ENCODE measurements around the gene PBRM1. TPM values are rescaled to one million over a fixed set of nuclear protein-coding genes. Genes with fewer than 3 reads are reported as not detected.

The PBRM1 gene
- total and polyA plus RNA-seq, 2 of the 13 experiments (the other 11 are each of a cell fraction or from before 2014, with no cell fraction given): 10.9 to 33.2 TPM

DNA sequence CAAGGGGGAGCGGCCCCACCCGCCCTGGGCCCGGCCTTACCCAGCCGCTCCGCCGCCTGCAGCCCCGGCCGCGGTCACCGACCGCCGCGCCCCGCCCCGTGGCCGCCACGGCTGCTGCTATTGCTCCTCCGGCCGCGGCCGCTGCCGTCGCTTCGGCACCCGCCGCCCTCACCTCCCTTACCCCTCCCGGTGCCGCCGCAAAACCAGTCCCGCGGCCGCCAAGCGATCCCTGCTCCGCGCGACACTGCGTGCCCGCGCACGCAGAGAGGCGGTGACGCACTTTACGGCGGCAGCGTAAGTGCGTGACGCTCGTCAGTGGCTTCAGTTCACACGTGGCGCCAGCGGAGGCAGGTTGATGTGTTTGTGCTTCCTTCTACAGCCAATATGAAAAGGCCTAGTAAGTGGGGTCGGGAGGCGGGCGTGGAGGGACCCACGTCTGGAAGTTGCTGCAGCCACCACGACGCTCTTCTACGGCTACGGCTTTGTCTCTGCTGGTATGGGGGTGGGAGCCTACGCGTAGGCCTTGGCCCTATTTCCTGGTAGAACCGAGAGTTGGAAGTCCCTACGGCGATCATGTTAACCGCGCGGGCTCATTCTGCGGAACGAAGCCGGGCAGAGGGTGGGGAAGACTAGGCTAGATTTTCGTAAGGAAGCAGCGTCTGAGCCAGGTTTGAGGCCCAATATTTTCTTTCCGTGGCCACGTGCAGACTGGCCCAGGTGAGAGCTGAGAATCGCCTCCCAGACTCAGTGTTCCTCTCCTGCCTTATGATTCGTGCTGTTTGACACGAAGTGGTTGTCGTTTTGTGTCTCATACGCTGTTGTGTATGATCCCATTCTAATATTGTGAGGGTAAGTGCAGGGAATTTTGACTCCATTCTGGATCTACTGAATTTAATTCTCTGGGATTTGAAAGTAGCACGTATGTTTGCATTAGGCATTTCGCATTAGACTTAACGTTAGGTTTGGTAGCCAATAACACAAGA, at the start of gene PBRM1, which contains the start of gene GNL3 (continued):
- TF ChIP-seq TFE3 (CRISPR knock-in tag; IDR thresholded peaks at IDR 0.05): peak; percentile 83
- peak; percentile 57; the same call in 1 of the 2 replicates for TF ChIP-seq ZNF441 (CRISPR knock-in tag; IDR thresholded peaks at IDR 0.05; ENCODE audit: borderline replicate concordance)
- TF ChIP-seq AKNA (CRISPR knock-in tag; IDR thresholded peaks at IDR 0.05; ENCODE audit: borderline replicate concordance): no peak
- TF ChIP-seq ELF3 (CRISPR knock-in tag; IDR thresholded peaks at IDR 0.05): peak; percentile 91
- peak; percentile 94 for TF ChIP-seq ZNF749 (CRISPR knock-in tag; IDR thresholded peaks at IDR 0.05; ENCODE audit: borderline replicate concordance)
- peak; percentile 76; the same call in 1 of the 2 replicates for TF ChIP-seq ESRRA (CRISPR knock-in tag; IDR thresholded peaks at IDR 0.05; ENCODE audit: low read depth)
- peak; percentile 49; the same call in 1 of the 2 replicates for TF ChIP-seq ZNF274 (CRISPR knock-in tag; IDR thresholded peaks at IDR 0.05)
- TF ChIP-seq HNRNPK (IDR thresholded peaks at IDR 0.05; ENCODE audit: low read depth, low read length, poor library complexity, severe bottlenecking): peak; percentile 60
- peak; percentile 50 for TF ChIP-seq HCFC1 (IDR thresholded peaks at IDR 0.05; ENCODE audit: low read depth, low read length)
- peak; percentile 87; the same call in 1 of the 2 replicates for TF ChIP-seq ZNF782 (CRISPR knock-in tag; IDR thresholded peaks at IDR 0.05; ENCODE audit: borderline replicate concordance)
- no peak for TF ChIP-seq SOX6 (IDR thresholded peaks at IDR 0.05)
- peak; percentile 69 for TF ChIP-seq SOX6 (CRISPR knock-in tag; IDR thresholded peaks at IDR 0.05)
- peak; percentile 66 for TF ChIP-seq SOX5 (CRISPR knock-in tag; IDR thresholded peaks at IDR 0.05; ENCODE audit: borderline replicate concordance)
- peak; percentile 49; the same call in 1 of the 2 replicates for TF ChIP-seq ZNF616 (CRISPR knock-in tag; IDR thresholded peaks at IDR 0.05; ENCODE audit: low read depth)
- TF ChIP-seq ZSCAN12 (CRISPR knock-in tag; IDR thresholded peaks at IDR 0.05): no peak
- TF ChIP-seq NFRKB (IDR thresholded peaks at IDR 0.05): no peak
- TF ChIP-seq ZNF24 (IDR thresholded peaks at IDR 0.05): no peak
- TF ChIP-seq ZNF121 (CRISPR knock-in tag; IDR thresholded peaks at IDR 0.05): peak; percentile 25; the same call in 1 of the 2 replicates
- TF ChIP-seq CREB1 (IDR thresholded peaks at IDR 0.05): peak; percentile 95
- TF ChIP-seq CREB1 (CRISPR knock-in tag; IDR thresholded peaks at IDR 0.05): peak; percentile 91
- TF ChIP-seq ZNF543 (CRISPR knock-in tag; IDR thresholded peaks at IDR 0.05): peak; percentile 69; the same call in 1 of the 2 replicates
